Neural progenitor cell (in vitro differentiated cells): ENCODE measurements around the gene FAM53A. TPM values are rescaled to one million over a fixed set of nuclear protein-coding genes. Genes with fewer than 3 reads are reported as not detected.

Source experiments
- DNase-seq: peaks from one replicate; pipeline ENCODE4 v3.0.0-alpha.2; 2016; ENCODE audit warnings: low spot score
- H2AFZ ChIP-seq: fragments of 200-600 bp; sonication (generic); replicated peaks from 2 replicates; pipeline ENCODE4 v1.6.1; 2016; ENCODE audit warnings: antibody characterized with exemption
- H3F3A ChIP-seq: fragments of 200-600 bp; sonication (generic); 2 replicates; pipeline ENCODE4 v1.6.1; 2016; ENCODE audit warnings: antibody characterized with exemption, low read depth
- H3K27ac ChIP-seq: fragments of 200-600 bp; sonication (generic); 2 replicates; pipeline ENCODE4 v1.5.1; 2016; ENCODE audit warnings: mild to moderate bottlenecking
- H3K27me3 ChIP-seq: fragments of 200-600 bp; sonication (generic); 2 replicates; pipeline ENCODE4 v1.6.1; 2016; ENCODE audit warnings: mild to moderate bottlenecking, moderate library complexity
- H3K36me3 ChIP-seq: fragments of 200-600 bp; sonication (generic); 2 replicates; pipeline ENCODE4 v1.5.1; 2016
- H3K4me1 ChIP-seq: fragments of 200-600 bp; sonication (generic); 2 replicates; pipeline ENCODE4 v1.6.1; 2016; ENCODE audit warnings: mixed run types
- H3K4me2 ChIP-seq: fragments of 200-600 bp; sonication (generic); 2 replicates; pipeline ENCODE4 v1.6.1; 2016
- H3K4me3 ChIP-seq: fragments of 200-600 bp; sonication (generic); 2 replicates; pipeline ENCODE4 v1.5.1; 2016
- H3K79me2 ChIP-seq: fragments of 200-600 bp; sonication (generic); 2 replicates; pipeline ENCODE4 v1.6.1; 2016; ENCODE audit warnings: low read depth
- H3K9ac ChIP-seq: fragments of 200-600 bp; sonication (generic); 2 replicates; pipeline ENCODE4 v1.6.1; 2016
- H3K9me3 ChIP-seq: fragments of 200-600 bp; sonication (generic); 2 replicates; pipeline ENCODE4 v1.5.1; 2016; ENCODE audit warnings: low read depth
- H4K20me1 ChIP-seq: fragments of 200-600 bp; sonication (generic); 2 replicates; pipeline ENCODE4 v1.6.1; 2016; ENCODE audit warnings: low read depth
- H3K27ac Mint-ChIP-seq: 3 replicates; pipeline ENCODE4 v1.8.0; 2021; ENCODE audit warnings: mixed read lengths
- H3K27me3 Mint-ChIP-seq: 2 replicates; pipeline ENCODE4 v1.8.0; 2022; ENCODE audit warnings: low read depth, mild to moderate bottlenecking, inconsistent platforms, moderate library complexity, mixed read lengths; ENCODE audit not compliant: insufficient read depth
- H3K36me3 Mint-ChIP-seq: 3 replicates; pipeline ENCODE4 v1.8.0; 2021; ENCODE audit warnings: mixed read lengths
- H3K4me1 Mint-ChIP-seq: 3 replicates; pipeline ENCODE4 v1.8.0; 2021; ENCODE audit warnings: mixed read lengths
- H3K4me3 Mint-ChIP-seq: 3 replicates; pipeline ENCODE4 v1.8.0; 2021; ENCODE audit warnings: mild to moderate bottlenecking, moderate library complexity, mixed read lengths
- H3K9me3 Mint-ChIP-seq: 3 replicates; pipeline ENCODE4 v1.8.0; 2020; ENCODE audit warnings: mixed read lengths
- EZH2 ChIP-seq: fragments of 200-600 bp; sonication (generic); IDR thresholded peaks from 2 replicates; pipeline ENCODE4 v1.6.1; 2017; ENCODE audit warnings: antibody characterized with exemption, mild to moderate bottlenecking, moderate library complexity
- EZH2phosphoT487 ChIP-seq: fragments of 200-600 bp; sonication (generic); IDR thresholded peaks from 2 replicates; pipeline ENCODE4 v1.6.1; 2017; ENCODE audit warnings: antibody characterized with exemption
- total RNA-seq: library from RNA; depleted of rRNA; stranded (reverse); fragments of >200 nt; gene quantifications from 2 replicates; pipeline ENCODE4 v1.2.3, GENCODE V29; 2015; ENCODE audit warnings: low replicate concordance
- TF ChIP-seq, protein P1 (sequence below): fragments of 200-600 bp; sonication (generic); IDR thresholded peaks from 2 replicates; pipeline ENCODE4 v1.5.1; 2017; ENCODE audit warnings: antibody characterized with exemption, mild to moderate bottlenecking

The FAM53A gene
- total RNA-seq, 1 donor from 2014 or later = 3.2 TPM

DNA sequence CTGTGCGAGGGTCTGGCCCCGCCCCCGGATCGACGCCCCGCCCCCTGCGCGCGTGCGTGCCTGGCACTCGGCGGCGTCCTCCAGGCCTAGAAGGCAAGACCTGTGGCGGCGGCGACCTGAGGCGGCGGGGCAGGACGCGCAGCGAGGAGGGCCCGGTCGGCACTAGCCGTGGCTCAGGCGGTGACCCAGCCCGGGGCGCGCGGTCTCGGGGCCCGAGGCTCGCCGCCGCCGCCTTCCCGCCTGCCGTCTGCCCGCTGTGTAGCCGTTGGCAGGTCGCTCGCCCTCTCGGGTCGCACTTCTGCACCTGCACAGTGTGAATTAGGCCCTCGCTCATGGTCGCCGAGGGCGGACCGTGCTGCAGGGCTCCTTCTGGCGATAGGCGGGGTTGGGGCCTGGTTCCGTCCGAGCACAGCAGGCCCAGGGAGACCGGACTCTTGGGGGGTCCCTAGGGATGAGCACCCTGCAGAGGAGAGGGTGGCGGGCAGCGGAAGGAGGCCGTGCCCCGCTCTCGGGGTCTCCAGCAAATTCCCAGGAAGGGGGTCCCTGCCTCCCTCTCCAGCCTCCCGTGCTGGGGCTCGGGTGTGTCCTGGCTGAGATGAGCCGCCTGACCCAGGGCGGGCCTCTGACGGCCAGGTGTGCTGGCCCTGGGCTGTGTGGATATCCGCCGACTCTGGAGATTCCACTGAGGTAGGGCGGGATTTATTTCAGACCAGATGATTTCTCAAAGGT, 557 bp upstream of the FAM53A start:
- TF ChIP-seq, protein P1, sequence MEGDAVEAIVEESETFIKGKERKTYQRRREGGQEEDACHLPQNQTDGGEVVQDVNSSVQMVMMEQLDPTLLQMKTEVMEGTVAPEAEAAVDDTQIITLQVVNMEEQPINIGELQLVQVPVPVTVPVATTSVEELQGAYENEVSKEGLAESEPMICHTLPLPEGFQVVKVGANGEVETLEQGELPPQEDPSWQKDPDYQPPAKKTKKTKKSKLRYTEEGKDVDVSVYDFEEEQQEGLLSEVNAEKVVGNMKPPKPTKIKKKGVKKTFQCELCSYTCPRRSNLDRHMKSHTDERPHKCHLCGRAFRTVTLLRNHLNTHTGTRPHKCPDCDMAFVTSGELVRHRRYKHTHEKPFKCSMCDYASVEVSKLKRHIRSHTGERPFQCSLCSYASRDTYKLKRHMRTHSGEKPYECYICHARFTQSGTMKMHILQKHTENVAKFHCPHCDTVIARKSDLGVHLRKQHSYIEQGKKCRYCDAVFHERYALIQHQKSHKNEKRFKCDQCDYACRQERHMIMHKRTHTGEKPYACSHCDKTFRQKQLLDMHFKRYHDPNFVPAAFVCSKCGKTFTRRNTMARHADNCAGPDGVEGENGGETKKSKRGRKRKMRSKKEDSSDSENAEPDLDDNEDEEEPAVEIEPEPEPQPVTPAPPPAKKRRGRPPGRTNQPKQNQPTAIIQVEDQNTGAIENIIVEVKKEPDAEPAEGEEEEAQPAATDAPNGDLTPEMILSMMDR = no peak
- TF ChIP-seq EZH2 (no peak), EZH2phosphoT487 (no peak)
- no peak for DNase-seq
- Histone ChIP-seq H3K27me3 (peaks cover 21% of the 10 kb centered on the region), H3K4me1 (no peaks in the 10 kb centered on the region), H3K36me3 (no peaks in the 10 kb centered on the region), H2AFZ (peak overlapping the region; percentile 26), H3K79me2 (no peaks in the 10 kb centered on the region), H3K9ac (no peak overlapping the region), H4K20me1 (no peaks in the 10 kb centered on the region), H3K4me3 (peak overlapping the region; percentile 38), H3K27ac (no peak overlapping the region), H3F3A (peaks cover 41% of the 10 kb centered on the region), H3K9me3 (no peaks in the 10 kb centered on the region), H3K4me2 (peak overlapping the region; percentile 65)
- H3K9me3 Mint-ChIP-seq = no peaks in the 10 kb centered on the region
- H3K27ac Mint-ChIP-seq = no peak overlapping the region
- H3K36me3 Mint-ChIP-seq = peaks cover 9% of the 10 kb centered on the region
- peaks cover 8% of the 10 kb centered on the region for H3K27me3 Mint-ChIP-seq
- H3K4me1 Mint-ChIP-seq = peaks cover 15% of the 10 kb centered on the region
- peak overlapping the region; percentile 73 for H3K4me3 Mint-ChIP-seq

DNA sequence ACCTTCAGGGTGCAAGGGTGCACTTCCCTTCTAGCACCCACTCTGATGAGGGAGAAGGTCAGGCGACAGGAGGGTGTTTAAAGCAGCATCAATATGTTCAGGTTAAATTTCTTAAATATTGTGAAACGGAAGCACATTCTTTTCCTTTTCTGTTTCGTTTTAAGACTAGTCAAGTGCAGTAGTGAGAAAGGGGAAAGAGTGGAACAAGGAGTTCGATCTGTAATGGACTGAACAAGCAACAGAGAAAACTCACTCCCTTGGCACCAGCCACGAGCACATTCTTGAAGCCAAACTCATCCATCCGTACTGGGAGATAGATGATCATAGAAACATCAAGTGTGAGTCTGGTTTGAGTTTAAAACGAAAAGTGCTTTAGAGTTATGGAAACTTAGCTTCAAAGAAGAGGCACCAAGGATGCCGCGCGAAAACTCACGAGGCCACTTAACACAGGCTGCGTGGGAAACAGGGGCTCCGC, 815 bp downstream of the FAM53A start:
- no peak for DNase-seq
- Histone ChIP-seq H3K27me3 (peaks cover 21% of the 10 kb centered on the region), H3K9ac (no peak overlapping the region), H3K4me1 (no peaks in the 10 kb centered on the region), H3K27ac (no peak overlapping the region), H3K4me2 (peak overlapping the region; percentile 93), H2AFZ (peak overlapping the region; percentile 97), H3K79me2 (no peaks in the 10 kb centered on the region), H3K4me3 (peak overlapping the region; percentile 61), H4K20me1 (no peaks in the 10 kb centered on the region), H3K36me3 (no peaks in the 10 kb centered on the region), H3K9me3 (no peaks in the 10 kb centered on the region), H3F3A (peaks cover 41% of the 10 kb centered on the region)
- TF ChIP-seq, protein P1 = no peak
- TF ChIP-seq EZH2 = peak; percentile 53
- Mint-ChIP-seq H3K36me3 (peaks cover 6% of the 10 kb centered on the region), H3K4me3 (peak overlapping the region; percentile 87), H3K27ac (no peak overlapping the region), H3K9me3 (no peaks in the 10 kb centered on the region), H3K27me3 (peaks cover 8% of the 10 kb centered on the region), H3K4me1 (peaks cover 15% of the 10 kb centered on the region)

DNA sequence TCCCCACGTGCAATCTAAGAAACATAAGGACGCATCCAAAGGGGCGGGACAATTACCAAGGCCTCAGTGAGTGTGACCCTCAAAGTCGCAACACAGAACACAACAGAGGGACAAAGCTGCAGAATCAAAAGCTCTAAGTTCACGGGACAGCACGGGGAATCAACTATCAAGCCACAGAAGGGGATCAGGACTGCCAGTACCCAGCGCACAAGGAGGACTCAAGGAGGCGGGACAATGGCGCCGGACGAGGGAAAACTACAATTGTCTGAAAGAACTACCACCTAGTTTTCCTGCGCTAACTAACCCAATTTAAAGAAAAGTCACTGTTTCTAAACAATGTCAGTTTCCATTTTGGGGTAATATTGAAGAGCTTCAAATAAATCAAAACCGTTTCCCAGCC, 1.3 kb downstream of the FAM53A start:
- no peaks in the 10 kb centered on the region for H3K79me2 ChIP-seq
- H3K4me3 Mint-ChIP-seq = peak overlapping the region; percentile 87
- peaks cover 15% of the 10 kb centered on the region for H3K4me1 Mint-ChIP-seq
- H3K4me3 ChIP-seq = peak overlapping the region; percentile 61
- H3K9ac ChIP-seq = no peak overlapping the region
- H3K4me2 ChIP-seq = peak overlapping the region; percentile 93
- H4K20me1 ChIP-seq = no peaks in the 10 kb centered on the region
- no peak for TF ChIP-seq EZH2phosphoT487
- TF ChIP-seq EZH2 = no peak
- TF ChIP-seq, protein P1 = no peak
- no peaks in the 10 kb centered on the region for H3K9me3 ChIP-seq
- H3K27me3 Mint-ChIP-seq = peaks cover 8% of the 10 kb centered on the region
- H3K36me3 ChIP-seq = no peaks in the 10 kb centered on the region
- peaks cover 21% of the 10 kb centered on the region for H3K27me3 ChIP-seq
- peaks cover 41% of the 10 kb centered on the region for H3F3A ChIP-seq
- peaks cover 6% of the 10 kb centered on the region for H3K36me3 Mint-ChIP-seq
- no peak overlapping the region for H3K27ac ChIP-seq
- H2AFZ ChIP-seq = peak overlapping the region; percentile 97
- peak; percentile 52 for DNase-seq
- no peaks in the 10 kb centered on the region for H3K9me3 Mint-ChIP-seq
- H3K27ac Mint-ChIP-seq = no peak overlapping the region
- H3K4me1 ChIP-seq = no peaks in the 10 kb centered on the region
